GM21786 (cell line): ENCODE data around the gene EXO1.
"Not testable (repeated sequence)": the region's sequence is repeated elsewhere in the genome, so short reads cannot be mapped to it uniquely, and the experiment has no call there.

ENCODE experiments used
- ATAC-seq: cut with Tn5 transposase; IDR thresholded peaks from one replicate; pipeline ENCODE4 v1.9.1; 2021; ENCODE audit not compliant: unreplicated experiment

Gene EXO1

DNA sequence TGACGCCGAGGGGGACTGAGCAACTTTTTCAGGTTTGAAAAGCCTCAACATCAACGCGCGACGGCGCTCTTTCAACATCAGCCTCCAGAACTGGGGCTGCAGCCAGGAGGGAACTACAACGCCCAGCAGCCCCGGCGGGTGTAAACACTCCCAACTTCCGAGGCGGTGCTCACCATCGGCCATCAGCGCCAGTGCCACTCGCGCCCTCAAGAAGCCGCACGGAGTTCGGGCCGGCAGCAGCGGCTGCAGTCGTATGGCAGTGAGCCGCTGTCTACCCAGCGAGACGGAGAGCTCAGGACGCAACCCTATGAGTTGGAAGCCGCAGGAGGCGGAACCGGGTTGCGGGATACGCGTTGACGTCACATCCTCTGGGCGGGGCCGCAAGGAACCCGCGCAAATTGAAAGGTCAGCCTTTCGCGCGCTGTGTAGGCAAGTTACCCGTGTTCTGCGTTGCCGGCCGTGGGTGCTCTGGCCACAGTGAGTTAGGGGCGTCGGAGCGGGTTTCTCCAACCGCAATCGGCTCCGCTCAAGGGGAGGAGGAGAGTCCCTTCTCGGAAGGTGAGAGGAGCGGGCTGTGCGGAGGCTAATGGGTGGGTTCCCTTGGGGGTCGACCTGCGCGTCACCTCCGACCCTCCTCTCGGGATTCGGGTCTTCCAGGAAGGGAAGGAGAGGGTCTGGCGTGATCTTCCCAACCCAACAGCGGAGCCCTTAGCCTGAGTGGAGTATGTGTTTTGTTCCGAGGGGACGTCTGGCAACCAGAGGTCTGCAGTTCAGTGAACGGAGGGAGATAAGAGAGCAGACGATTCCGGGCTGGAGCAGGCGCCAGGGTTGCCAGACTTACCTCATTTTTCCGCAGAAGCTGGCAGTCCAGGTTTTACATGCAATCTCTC, at the start of gene EXO1:
Gene EXO1 (plus strand): TSS at position 409 of the 890 bp plus-strand sequence. CDS start 2,222 bp downstream, outside the sequence.
- ATAC-seq = peak; percentile 97

DNA sequence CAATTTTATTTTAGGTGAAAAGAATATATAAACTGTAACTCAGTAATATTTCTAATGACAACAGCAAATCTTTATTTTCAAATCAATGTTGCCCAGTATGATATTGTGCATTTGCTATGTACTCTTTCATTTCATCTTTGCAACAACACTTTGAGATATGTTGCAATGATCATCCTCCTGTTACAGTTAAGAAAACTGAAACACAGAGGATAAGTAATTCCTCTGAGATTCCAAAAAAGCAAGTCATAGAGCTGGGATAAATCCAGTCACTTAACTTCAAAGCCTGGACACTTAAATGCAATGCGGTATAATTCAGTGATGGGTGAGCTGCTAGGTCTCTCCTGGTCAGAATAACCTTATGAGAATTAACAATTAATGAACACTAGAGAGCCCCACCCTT, 48.6 kb upstream of the EXO1 start:
- ATAC-seq = no peak

DNA sequence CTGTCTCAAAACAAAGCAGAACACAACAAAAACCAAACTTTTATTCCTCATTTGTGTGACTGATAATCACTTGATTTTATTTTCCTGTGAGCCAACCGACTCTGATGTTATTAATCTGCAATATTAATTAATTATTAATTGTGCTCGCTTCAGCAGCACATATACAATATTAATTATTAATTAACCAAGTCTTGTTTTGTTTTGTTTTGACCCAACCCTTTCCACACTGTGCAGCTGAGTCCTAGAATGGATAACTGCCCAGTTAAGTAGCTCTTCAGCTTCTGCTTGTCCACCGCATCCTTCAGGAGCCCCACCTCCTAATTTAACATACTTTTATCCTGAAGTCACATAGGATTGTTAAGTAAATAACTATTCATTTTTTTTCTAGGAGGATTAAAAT, 47.4 kb upstream of the EXO1 start:
- ATAC-seq = no peak

DNA sequence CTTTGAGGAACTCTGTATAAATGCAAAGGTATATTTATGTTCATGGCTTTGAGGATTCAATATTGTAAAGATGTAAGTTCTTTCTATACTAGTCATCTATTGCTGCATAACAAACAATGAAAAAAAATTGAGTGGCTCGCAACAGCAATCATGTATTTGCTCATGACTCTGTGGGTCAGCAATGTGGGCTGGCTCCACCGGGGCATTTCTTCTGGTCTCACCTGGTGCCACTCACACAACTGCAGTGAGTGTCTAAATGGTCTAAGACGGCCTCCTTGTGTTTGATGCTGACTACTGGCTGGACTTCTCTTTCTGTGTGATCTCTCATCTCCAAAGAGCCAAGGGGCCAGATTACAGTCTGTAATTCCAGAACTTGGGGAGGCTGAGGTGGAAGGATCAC, 45.1 kb upstream of the EXO1 start:
- ATAC-seq = no peak

DNA sequence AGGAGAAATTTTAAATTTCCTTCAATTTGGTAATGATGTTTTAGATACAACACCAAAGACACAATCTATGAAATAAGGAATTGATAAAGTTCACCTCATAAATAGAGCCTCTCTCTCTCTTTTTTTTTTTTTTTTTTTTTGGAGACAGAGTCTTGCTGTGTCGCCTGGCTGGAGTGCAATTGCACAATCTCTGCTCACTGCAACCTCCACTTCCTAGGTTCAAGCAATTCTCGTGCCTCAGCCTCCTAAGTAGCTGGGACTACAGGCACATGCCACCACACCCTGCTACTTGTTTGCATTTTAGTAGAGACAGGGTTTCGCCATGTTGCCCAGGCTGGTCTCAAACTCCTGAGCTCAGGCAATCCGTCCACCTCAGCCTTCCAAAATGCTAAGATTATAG, 43.3 kb upstream of the EXO1 start:
- ATAC-seq = not testable (repeated sequence)

DNA sequence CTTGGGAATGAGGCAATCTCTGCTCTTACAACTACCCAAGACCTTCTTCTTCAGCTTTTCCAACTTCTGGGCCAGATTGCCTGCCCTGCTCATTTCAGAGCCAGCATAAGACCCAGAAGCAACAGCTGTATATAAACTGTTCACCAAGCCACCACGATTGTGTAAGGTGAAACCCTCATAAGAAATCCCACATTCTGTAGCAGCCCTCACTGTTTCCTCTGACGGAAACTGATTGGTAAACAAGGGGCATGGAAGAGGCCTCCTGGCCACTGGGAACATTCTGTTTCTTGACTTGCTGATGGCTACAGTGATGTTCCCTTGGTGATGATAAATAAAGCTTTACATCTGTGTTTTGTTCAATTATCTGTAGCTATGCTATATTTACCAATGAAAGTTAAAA, 39.7 kb upstream of the EXO1 start:
- ATAC-seq = no peak

DNA sequence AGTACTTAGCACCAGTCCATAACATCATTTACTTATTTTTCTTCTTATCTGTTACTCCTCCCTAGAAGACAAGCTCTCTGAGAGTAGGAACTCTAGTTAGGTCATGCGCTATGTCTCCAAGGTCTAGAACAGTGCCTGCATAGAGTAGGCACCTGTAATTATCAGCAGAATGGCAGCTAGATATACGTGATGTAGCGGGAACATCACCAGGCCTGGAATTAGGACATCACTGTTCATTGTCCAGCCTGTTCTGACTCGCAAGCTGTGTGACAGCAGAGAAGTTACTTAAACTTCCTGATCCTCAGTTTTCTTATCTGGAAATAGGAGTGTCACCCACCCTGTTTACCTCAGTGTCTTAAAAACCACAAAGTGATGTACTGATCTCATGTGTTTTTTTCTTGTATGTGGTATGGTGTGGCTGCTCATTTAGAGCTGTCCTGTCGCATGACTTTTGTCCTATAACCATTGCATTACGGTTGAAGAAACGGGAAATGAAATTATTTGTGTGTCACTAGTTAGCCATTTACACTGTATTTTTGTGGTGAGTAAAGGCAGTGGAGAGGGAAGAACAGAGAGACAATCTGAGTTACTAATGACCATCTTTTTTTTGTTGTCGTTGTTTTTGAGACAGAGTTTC, 37.1 kb upstream of the EXO1 start:
- ATAC-seq = no peak

DNA sequence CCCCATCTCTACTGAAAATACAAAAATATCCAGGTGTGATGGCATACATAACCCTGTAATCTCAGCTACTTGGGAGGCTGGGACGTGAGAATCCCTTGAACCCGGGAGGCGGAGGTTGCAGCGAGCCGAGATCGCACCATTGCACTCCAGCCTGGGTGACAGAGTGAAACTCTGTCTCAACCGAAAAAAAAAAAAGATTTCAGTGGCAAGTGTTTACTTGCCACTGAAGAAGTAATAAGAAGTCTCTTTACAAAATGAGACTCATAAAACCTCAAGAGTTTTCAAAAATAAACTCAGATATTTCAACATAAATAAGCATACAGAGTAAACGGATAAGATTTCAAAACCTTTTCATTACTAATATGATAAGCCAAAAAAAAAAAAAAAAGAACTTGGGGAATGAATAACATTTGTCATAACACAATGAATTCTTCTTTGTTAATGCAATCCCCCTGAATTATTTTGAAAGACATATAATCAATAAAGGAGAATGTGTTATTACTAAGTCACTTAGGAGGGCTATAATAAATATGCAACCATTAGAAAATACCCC, 34.2 kb upstream of the EXO1 start:
- ATAC-seq = no peak

DNA sequence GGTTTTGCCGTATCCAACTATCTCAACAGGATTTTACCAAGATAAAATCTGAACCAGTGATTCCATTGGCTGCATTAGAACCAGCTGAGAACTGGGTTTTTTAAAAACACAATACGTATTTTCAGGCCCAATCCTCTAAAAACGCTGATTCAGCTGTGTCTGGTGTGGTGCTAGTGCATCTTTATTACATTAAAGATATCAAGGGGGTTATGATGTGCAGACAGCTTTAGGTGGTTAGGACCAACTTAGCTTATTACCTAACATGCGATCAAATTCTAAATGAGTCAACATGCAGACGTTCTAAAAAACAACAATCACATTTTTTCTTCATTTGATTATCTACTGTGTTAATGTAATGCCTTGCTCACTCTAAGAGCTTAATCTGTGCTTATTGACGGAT, 32.0 kb upstream of the EXO1 start:
- ATAC-seq = no peak

DNA sequence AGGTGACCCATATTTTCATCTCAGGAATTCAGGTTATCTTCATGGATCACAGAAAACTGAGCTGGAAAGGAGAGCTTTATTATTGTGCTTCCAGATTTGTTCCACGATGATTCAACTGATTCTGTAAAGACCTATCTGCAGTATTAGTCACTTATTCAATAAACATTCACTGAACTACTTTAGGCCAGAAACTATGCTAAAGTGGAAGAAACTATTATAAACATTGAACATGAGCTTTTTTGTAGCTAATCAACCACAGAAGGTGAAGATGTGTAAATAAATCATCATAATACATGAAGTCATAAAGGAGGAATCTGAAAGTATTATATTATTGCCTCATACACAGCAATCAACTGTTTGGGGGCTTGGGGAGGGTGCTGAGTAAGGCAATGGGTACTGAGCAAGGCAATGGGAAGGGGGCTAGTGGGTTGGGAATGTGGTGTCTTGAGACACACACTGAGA, 30.6 kb upstream of the EXO1 start:
- ATAC-seq = no peak

DNA sequence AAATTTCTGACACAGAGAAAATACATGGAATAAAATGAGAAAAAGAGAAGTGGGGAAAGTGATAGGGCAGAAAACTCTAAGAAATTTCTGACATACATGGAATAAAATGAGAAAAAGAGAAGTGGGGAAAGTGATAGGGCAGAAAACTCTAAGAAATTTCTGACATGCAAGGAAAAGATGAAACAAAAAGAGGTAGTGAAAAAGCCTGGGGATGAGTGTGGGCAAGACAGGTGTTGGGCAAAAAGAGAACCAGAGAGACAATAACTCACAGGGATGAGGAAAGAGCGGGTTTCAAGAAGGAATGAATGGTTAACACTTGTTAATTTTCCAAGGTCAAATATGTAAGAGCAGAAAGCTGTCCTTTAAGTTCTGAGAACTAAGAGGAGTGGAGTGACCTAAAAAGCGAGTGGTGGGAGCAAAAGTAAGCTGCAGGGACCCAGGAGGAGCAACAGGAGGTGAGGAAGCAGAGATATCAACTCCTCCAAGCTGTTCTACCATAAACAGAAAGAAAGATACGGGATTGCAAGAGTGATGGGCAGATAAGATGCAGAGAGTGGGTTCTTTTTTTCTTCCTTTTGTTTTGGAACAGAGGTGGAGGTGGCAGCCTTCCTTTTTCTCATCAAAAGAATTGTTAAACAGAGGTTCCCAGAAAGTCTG, 29.9 kb upstream of the EXO1 start:
- no peak for ATAC-seq

DNA sequence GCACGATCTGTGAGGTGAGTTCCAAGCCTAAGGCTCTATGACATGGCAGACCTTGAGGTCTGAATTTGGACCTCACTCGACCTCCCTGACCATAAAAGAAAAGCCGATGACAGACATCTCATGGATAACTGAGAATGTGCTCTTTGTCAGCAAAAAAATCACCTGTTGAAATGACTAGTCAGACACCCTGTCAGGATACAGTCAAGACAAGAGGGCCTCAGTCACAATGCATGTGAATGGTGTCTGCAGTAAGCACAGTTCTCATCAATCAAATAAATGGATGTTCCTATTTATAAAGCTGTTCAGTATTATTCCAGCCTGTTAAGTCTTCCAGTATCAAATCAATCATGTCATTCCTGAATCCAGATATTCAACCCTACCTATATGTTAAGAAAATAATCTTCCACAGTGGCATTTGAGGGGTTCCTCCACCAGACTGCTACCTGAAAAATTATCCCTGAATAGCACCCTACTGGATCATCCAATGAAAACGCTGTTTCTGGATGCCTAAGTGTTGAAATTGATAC, 28.6 kb upstream of the EXO1 start:
- ATAC-seq = no peak

DNA sequence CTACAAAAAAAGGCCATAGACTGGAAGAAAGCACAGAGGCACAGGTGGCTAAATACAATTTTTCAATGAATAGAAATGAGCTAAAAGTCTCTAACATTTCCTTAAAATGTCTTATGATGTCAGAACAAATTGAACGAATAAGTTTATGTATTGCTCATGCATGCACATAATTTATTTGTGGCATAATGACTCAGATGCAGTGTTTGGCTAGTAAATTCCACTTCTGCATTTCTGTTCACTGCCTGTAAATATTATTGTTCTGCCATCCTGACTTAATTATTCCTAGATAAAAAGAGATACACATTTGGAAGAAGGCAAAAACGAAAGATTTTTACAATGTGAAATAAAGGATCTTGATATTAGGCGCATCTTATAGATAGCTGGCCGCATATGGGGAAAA, 26.6 kb upstream of the EXO1 start:
- no peak for ATAC-seq

DNA sequence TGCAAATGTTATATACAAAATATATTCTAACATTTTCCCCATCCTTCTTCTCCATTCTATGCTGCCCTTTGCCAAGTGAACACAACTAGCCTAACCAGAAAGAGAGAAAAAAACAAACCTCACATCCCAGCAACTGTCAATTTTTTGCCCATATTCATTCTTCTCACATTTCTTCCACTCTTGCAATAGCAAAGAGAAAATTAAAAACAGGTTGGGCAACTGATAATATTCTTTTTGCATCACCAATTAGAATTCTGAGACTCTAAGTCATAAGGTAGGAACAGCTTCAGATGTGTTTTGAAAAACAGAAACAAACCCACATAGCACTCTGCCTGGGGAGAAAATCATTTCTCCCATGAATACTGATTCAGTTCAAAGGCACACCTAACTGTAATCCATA, 25.2 kb upstream of the EXO1 start:
- ATAC-seq = no peak

DNA sequence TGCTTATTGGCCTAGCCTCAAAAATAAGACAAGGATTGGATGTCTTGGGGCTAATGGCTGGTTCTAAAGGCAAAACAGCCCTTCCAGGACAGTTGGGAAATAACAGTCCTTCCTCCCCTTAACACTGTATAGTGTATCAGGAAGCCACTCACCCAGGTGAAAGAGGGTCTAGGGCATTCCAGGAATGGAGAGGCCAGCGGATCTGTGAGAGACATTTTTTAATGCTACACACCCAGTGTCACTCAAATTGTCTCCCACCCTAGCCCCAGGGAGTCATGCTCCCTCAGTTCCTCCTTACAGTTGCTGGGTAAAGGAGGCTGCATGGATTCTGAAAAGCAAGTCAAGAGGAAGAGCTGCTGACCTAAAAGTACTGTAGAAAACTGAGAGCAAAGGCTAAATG, 24.1 kb upstream of the EXO1 start:
- ATAC-seq = no peak

DNA sequence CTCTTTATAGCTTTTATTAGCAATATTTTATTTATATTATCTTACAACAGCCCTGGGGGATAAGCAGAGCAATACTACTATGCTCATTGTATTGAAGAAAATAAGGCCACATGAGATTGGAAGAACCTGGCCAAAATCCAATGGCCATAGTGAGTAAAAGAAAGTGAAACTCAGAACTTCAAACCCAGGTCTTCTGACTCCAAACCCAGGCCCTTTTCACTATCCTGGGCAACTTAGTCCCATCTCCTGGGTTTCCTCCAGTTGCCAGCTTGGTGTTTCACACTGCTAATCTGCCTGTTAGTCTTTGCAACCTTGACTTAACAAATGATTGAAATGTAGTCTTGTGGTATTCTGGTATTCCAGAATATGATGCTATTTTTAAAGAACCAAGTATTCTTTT, 22.4 kb upstream of the EXO1 start:
- ATAC-seq = no peak

DNA sequence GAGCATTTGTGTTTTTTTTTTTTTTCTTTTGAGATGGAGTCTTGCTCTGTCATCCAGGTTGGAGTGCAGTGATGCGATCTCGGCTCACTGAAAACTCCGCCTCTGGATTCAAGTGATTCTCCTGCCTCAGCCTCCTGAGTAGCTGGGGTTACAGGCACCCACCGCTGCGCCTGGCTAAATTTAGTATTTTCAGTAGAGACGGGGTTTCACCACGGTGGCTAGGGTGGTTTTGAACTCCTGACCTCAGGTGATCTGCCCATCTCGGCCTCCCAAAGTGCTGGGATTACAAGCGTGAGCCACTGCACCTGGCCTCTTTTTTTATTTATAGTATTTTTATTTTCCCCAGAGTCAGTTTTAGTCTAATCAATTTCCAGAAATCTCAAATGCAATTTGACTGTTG, 21.4 kb upstream of the EXO1 start:
- not testable (repeated sequence) for ATAC-seq

DNA sequence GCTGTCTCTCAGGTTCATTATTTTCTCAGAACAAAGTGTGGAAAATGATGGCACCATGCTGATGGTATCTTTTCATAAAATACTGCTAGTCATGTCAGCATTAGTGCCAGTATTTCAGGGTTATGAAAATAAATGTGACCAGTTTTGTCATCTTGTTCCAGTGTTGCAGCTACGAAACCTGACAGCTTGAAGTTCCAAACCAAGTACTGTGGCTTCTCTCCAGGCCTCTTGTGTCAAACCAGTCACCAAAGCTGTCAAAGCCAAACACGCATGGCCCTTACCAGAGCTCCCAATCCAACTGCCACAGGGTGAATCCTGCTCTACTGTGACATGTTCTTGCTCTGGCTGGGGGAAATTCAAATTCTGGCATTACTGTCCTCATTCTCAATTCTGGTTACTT, 20.7 kb upstream of the EXO1 start:
- no peak for ATAC-seq

DNA sequence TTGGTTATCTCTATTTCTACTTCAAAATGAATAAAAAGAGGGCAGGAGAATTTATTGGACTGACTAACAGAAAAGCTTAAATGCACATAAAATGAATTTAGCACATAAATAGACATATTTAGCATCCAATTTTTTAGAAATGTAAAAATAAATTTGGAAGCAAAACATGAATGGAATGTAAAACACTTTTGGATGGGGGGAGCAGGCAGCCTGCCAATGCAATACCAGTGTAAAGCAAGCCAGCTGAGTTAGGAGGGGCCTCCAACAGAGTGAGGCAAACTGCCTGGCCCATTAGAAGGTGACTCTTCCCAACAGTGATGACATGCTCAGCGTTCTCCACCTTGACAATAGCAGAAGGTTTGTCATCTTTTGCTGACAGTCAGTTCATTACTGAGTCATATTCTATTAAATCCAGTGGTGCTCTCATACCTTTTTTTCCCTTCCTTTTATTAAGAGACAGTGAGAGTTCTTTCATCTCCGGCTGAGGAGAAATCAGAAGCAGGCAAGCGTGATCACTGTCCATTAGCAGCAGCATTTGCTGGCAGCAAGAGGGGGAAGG, 19.5 kb upstream of the EXO1 start:
- ATAC-seq = no peak

DNA sequence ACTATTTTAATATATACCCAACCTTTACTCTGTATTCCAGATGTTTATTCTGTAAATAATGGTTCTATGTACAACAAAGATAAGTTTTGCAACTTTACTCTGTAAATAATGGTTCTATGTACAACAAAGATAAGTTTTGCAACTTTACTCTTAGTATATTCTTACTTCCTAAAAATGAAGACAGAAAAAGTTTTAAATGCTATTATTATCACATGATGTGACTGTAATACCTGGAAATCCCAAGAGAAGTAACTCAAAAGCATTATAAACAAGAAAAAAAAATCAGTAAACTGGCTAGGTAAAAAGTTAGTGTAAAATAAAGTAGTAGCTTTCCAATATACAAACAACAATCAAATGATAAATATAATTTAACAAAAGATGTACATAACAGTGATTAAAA, 18.5 kb upstream of the EXO1 start:
- no peak for ATAC-seq

DNA sequence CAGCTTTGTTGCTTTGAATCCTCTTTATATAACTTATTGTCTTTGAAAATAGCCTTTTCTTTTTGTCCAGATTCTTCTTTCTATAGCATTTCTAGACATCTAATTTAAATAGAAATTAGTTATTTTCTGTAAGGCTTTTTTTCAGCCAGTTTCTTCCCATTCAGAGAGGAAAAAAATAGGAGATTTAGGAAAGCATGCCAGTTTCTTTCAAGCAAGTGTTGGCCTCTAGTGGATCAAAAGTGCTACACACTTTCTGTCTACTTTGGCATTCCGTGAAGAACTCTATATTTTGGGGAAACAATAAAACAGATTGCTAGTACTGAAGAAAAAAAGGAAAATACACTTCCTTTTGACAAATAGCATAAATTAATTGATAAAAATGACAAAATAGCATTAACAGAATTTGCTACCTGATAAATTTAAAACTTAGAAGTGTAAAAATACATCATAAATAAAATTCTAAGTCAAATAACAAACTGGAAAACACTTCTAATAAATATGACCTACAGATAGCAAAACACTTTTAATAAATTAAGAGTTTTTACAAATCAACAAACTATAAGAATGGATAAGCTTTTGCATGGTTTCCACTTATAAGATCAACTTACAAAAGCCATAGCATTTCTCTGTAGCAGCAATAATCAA, 13.1 kb upstream of the EXO1 start:
- ATAC-seq = no peak
